GM10248 (cell line): ENCODE measurements around the gene M1AP.

Experiments
- CTCF ChIA-PET: fragments of 300-600 bp; sonication (Branson Sonifier 250); formaldehyde crosslinking; extraction: SDS; loops from one replicate; lab custom pipeline; 2021; ENCODE audit warnings: antibody characterized with exemption; lab: Yijun Ruan, JAX
- POLR2A ChIA-PET: fragments of 350-650 bp; sonication (Branson Sonifier 250); formaldehyde crosslinking; extraction: SDS; loops from one replicate; lab custom pipeline; 2020; ENCODE audit warnings: antibody characterized with exemption; lab: Yijun Ruan, JAX
- DNase-seq: peaks from one replicate; pipeline ENCODE4 v3.0.0; 2012; ENCODE audit errors: extremely low spot score
- CTCF ChIP-seq: IDR thresholded peaks from 2 replicates; pipeline ENCODE4 v1.5.1; 2012; ENCODE audit warnings: mild to moderate bottlenecking, low read depth; ENCODE audit errors: extremely low read depth, missing control alignments, control extremely low read depth

M1AP gene

GRCh38 chr2:74648009-74648443 is at the start of gene M1AP:
Gene M1AP (minus strand): TSS chr2:74648330. CDS start chr2:74640275, 8,055 bp downstream.
- peak; percentile 29 for TF ChIP-seq CTCF
- peak; percentile 42 for DNase-seq
- ChIA-PET POLR2A (no interaction called here), CTCF (interaction anchor here (1.4 to 2.0 kb wide), 3 partner anchors 16 to 230 kb away, joined by 3 to 5 read pairs (median 4); no protein-coding TSS in a partner anchor)

GRCh38 chr2:74696829-74697228 is 48.7 kb upstream of the M1AP start:
- no peak for DNase-seq
- ChIA-PET POLR2A (no interaction called here), CTCF (interaction anchor here (1.0 to 2.2 kb wide), 2 partner anchors 13 to 180 kb away, joined by 3 to 6 read pairs; no protein-coding TSS in a partner anchor)
- TF ChIP-seq CTCF = no peak

GRCh38 chr2:74695663-74696062 is 47.5 kb upstream of the M1AP start:
- TF ChIP-seq CTCF = no peak
- ChIA-PET CTCF (interaction anchor here (1.8 to 2.2 kb wide), 3 partner anchors 10 to 181 kb away, joined by 5 to 9 read pairs (median 7); no protein-coding TSS in a partner anchor), POLR2A (interaction anchor here (0.7 kb wide), 1 partner anchor 913 kb away, joined by 6 read pairs; no protein-coding TSS in a partner anchor)
- no peak for DNase-seq

- DNase-seq = no peak
- POLR2A ChIA-PET = no interaction called here
- TF ChIP-seq CTCF = no peak
- CTCF ChIA-PET = interaction anchor here (0.6 to 2.2 kb wide), 5 partner anchors 11 to 947 kb away, joined by 3 to 9 read pairs (median 5); no protein-coding TSS in a partner anchor
These were observed 46.2 kb upstream of the M1AP start for GRCh38 chr2:74694281-74694680.

GRCh38 chr2:74693668-74694067 is 45.5 kb upstream of the M1AP start:
- ChIA-PET CTCF (interaction anchor here (1.8 to 2.2 kb wide), 3 partner anchors 12 to 183 kb away, joined by 5 to 9 read pairs (median 7); no protein-coding TSS in a partner anchor), POLR2A (no interaction called here)
- DNase-seq = no peak
- no peak for TF ChIP-seq CTCF

- ChIA-PET POLR2A (no interaction called here), CTCF (interaction anchor here (1.0 to 2.7 kb wide), 3 partner anchors 10 to 21 kb away, joined by 4 to 12 read pairs (median 5); no protein-coding TSS in a partner anchor)
- no peak for DNase-seq
- no peak for TF ChIP-seq CTCF
These were observed 45.1 kb upstream of the M1AP start for GRCh38 chr2:74693213-74693612.
